HEK293 (cell line): ENCODE measurements around the gene SUMF1.

Source experiments
- CTCF ChIA-PET: fragments of 350-600 bp; formaldehyde crosslinking; extraction: SDS; loops from one replicate; lab custom pipeline; 2021; ENCODE audit warnings: antibody characterized with exemption; lab: Yijun Ruan, JAX
- POLR2A ChIA-PET: fragments of 300-600 bp; formaldehyde crosslinking; extraction: SDS; loops from one replicate; lab custom pipeline; 2020; ENCODE audit warnings: antibody characterized with exemption, inconsistent platforms; lab: Yijun Ruan, JAX
- H3K27ac ChIP-seq: fragments of 200-500 bp; sonication (Bioruptor generic); 2 replicates; pipeline ENCODE4 v1.5.1; 2014; ENCODE audit warnings: low read depth, low read length, control low read depth, inconsistent platforms; ENCODE audit errors: extremely low read depth
- H3K36me3 ChIP-seq, 2 experiments: fragments of 200-500 bp in 1 of 2; sonication (Bioruptor generic) in 1 of 2; 1 replicate in 1 of 2; 2 replicates in 1 of 2; pipeline ENCODE4 v1.5.1; 2014 to 2017; ENCODE audit warnings: inconsistent platforms in 2 of 2, low read length in 2 of 2; ENCODE audit not compliant: control insufficient read depth in 2 of 2, insufficient read depth in 1 of 2
- H3K4me1 ChIP-seq: fragments of 200-500 bp; sonication (Bioruptor generic); 2 replicates; pipeline ENCODE4 v1.5.1; 2014; ENCODE audit warnings: mild to moderate bottlenecking, low read length, inconsistent platforms; ENCODE audit not compliant: control insufficient read depth, insufficient read depth
- H3K4me3 ChIP-seq: 2 replicates; pipeline ENCODE4 v1.5.1; 2011; ENCODE audit warnings: low read depth, mild to moderate bottlenecking, control low read depth, low read length, moderate library complexity
- H3K9me3 ChIP-seq: fragments of 200-500 bp; sonication (Bioruptor generic); 2 replicates; pipeline ENCODE4 v1.5.1; 2014; ENCODE audit warnings: low read depth, low read length, inconsistent platforms; ENCODE audit not compliant: control insufficient read depth, insufficient read depth
- FEZF1 ChIP-seq: fragments of 450-650 bp; formaldehyde crosslinking; IDR thresholded peaks from 2 replicates; pipeline ENCODE4 v1.5.1; 2016; ENCODE audit warnings: missing biosample characterization, missing genetic modification characterization
- HOXC10 ChIP-seq: sonication (generic); formaldehyde crosslinking; IDR thresholded peaks from 2 replicates; pipeline ENCODE4 v1.8.1; 2023; ENCODE audit warnings: mild to moderate bottlenecking, missing genetic modification reagents
- IKZF3 ChIP-seq: fragments of 450-650 bp; IDR thresholded peaks from 2 replicates; pipeline ENCODE4 v1.5.0; 2018; ENCODE audit warnings: missing biosample characterization, mild to moderate bottlenecking, missing genetic modification characterization, moderate library complexity
- RBAK ChIP-seq: fragments of 450-650 bp; formaldehyde crosslinking; IDR thresholded peaks from 2 replicates; pipeline ENCODE4 v1.5.1; 2016; ENCODE audit warnings: missing biosample characterization, missing genetic modification characterization
- ZBTB48 ChIP-seq: fragments of 450-650 bp; formaldehyde crosslinking; IDR thresholded peaks from 2 replicates; pipeline ENCODE4 v1.5.1; 2016; ENCODE audit warnings: missing biosample characterization, missing genetic modification characterization
- ZBTB8A ChIP-seq: fragments of 450-650 bp; formaldehyde crosslinking; IDR thresholded peaks from 2 replicates; pipeline ENCODE4 v1.5.1; 2016; ENCODE audit warnings: missing biosample characterization, missing genetic modification characterization
- ZNF146 ChIP-seq: fragments of 450-650 bp; formaldehyde crosslinking; IDR thresholded peaks from 2 replicates; pipeline ENCODE4 v1.5.1; 2016; ENCODE audit warnings: missing biosample characterization, missing genetic modification characterization
- ZNF155 ChIP-seq: fragments of 450-650 bp; formaldehyde crosslinking; IDR thresholded peaks from 2 replicates; pipeline ENCODE4 v1.5.1; 2016; ENCODE audit warnings: missing biosample characterization, missing genetic modification characterization
- ZNF391 ChIP-seq: fragments of 450-650 bp; formaldehyde crosslinking; IDR thresholded peaks from 2 replicates; pipeline ENCODE4 v1.5.1; 2016; ENCODE audit warnings: low read depth, missing biosample characterization, missing genetic modification characterization, borderline replicate concordance
- ZNF677 ChIP-seq: fragments of 450-650 bp; IDR thresholded peaks from 2 replicates; pipeline ENCODE4 v1.5.0; 2018; ENCODE audit warnings: missing biosample characterization, mild to moderate bottlenecking, missing genetic modification characterization, moderate library complexity
- ZNF707 ChIP-seq: fragments of 450-650 bp; formaldehyde crosslinking; IDR thresholded peaks from 2 replicates; pipeline ENCODE4 v1.5.1; 2016; ENCODE audit warnings: missing biosample characterization, missing genetic modification characterization
- TF ChIP-seq, protein P1 (sequence below): fragments of 450-650 bp; formaldehyde crosslinking; IDR thresholded peaks from 2 replicates; pipeline ENCODE4 v1.5.1; 2017; ENCODE audit warnings: missing biosample characterization, missing genetic modification characterization
- TF ChIP-seq, protein P2 (sequence below): fragments of 450-650 bp; formaldehyde crosslinking; IDR thresholded peaks from 2 replicates; pipeline ENCODE4 v1.5.0; 2017; ENCODE audit warnings: missing biosample characterization, missing genetic modification characterization, borderline replicate concordance
- TF ChIP-seq, protein P3 (sequence below): fragments of 450-650 bp; formaldehyde crosslinking; conservative IDR thresholded peaks from 2 replicates; pipeline ENCODE4 v1.5.1; 2016; ENCODE audit warnings: low read depth, missing biosample characterization, missing genetic modification characterization
- TF ChIP-seq, protein P4 (sequence below): fragments of 450-650 bp; formaldehyde crosslinking; IDR thresholded peaks from 2 replicates; pipeline ENCODE4 v1.5.1; 2016; ENCODE audit warnings: missing biosample characterization, missing genetic modification characterization
- TF ChIP-seq, protein P5 (sequence below): fragments of 450-650 bp; formaldehyde crosslinking; IDR thresholded peaks from 2 replicates; pipeline ENCODE4 v1.5.1; 2016; ENCODE audit warnings: missing biosample characterization, missing genetic modification characterization
- TF ChIP-seq, protein P6 (sequence below): fragments of 450-650 bp; formaldehyde crosslinking; conservative IDR thresholded peaks from 2 replicates; pipeline ENCODE4 v1.5.1; 2016; ENCODE audit warnings: low read depth, missing biosample characterization, missing genetic modification characterization
- TF ChIP-seq, protein P7 (sequence below): fragments of 450-650 bp; formaldehyde crosslinking; IDR thresholded peaks from 2 replicates; pipeline ENCODE4 v1.5.1; 2016; ENCODE audit warnings: missing biosample characterization, missing genetic modification characterization

SUMF1 gene

DNA sequence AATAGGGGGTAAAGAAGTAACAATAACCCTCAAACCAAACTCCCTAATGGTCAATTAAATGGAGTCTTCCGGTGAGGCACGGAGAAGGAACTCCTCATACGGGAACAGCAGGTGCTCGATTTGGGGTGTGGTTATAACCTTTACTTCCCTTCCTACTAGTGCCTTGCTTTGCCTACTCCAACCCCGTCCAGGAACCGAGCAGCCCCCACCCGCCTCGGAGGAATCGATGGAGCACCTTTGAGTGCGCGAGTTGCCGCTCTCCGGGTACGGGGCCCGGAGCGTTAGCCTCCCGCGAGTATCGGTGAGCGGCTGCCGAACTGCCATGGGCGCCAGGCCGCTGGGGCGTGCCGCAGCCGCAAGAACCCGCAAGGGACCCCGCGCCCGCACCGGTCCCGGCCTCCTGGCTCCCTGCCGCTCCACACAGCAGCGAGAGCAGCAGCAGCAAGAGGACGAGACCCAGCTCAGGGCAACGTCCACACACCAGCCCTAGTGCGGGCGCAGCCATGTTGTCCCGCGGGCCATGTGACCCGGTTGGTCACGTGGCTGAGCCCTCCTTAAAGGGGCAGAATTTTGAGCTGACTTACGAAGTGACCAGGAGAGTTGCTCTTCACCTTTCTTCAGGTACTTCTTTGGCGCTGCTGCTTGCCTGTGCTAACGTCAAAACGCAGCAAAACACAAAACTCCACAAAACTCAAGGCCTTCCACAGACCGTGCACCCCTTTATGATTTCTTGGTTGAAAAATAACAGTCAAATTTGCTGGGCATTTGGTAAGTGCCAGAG is at the start of gene SUMF1:
Gene SUMF1 (minus strand): TSS at position 529 of the 781 bp plus-strand sequence. CDS start 24 bp downstream, at position 505.
- POLR2A ChIA-PET = interaction anchor here (0.6 to 3.7 kb wide), 6 partner anchors 23 to 656 kb away, joined by 3 to 56 read pairs (median 4); partner anchors contain the start of gene ITPR1
- CTCF ChIA-PET = no interaction called here
- Histone ChIP-seq H3K9me3 (no peaks in the 10 kb centered on the region), H3K4me1 (no peaks in the 10 kb centered on the region), H3K27ac (no peak within 1 kb of the TSS), H3K4me3 (peak within 1 kb of the TSS; percentile 73), H3K36me3 (no peaks in the 10 kb centered on the region)
- TF ChIP-seq ZNF707 (tag by site-specific recombination) (no peak), ZBTB8A (tag by site-specific recombination) (peak; percentile 66), FEZF1 (tag by site-specific recombination) (0 out of 2 replicates have a peak, but pooled peaks have one; percentile 9), ZNF155 (tag by site-specific recombination) (no peak), ZNF677 (tag by site-specific recombination) (no peak), HOXC10 (CRISPR knock-in tag) (no peak), IKZF3 (tag by site-specific recombination) (no peak), RBAK (tag by site-specific recombination) (no peak), ZNF146 (tag by site-specific recombination) (peak; percentile 56; the same call in 1 of the 2 replicates), ZBTB48 (peak; percentile 36; the same call in 1 of the 2 replicates), ZNF391 (tag by site-specific recombination) (peak; percentile 80; the same call in 1 of the 2 replicates)
- TF ChIP-seq, protein P1, sequence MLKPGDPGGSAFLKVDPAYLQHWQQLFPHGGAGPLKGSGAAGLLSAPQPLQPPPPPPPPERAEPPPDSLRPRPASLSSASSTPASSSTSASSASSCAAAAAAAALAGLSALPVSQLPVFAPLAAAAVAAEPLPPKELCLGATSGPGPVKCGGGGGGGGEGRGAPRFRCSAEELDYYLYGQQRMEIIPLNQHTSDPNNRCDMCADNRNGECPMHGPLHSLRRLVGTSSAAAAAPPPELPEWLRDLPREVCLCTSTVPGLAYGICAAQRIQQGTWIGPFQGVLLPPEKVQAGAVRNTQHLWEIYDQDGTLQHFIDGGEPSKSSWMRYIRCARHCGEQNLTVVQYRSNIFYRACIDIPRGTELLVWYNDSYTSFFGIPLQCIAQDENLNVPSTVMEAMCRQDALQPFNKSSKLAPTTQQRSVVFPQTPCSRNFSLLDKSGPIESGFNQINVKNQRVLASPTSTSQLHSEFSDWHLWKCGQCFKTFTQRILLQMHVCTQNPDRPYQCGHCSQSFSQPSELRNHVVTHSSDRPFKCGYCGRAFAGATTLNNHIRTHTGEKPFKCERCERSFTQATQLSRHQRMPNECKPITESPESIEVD (tag by site-specific recombination) = no peak
- TF ChIP-seq, protein P2, sequence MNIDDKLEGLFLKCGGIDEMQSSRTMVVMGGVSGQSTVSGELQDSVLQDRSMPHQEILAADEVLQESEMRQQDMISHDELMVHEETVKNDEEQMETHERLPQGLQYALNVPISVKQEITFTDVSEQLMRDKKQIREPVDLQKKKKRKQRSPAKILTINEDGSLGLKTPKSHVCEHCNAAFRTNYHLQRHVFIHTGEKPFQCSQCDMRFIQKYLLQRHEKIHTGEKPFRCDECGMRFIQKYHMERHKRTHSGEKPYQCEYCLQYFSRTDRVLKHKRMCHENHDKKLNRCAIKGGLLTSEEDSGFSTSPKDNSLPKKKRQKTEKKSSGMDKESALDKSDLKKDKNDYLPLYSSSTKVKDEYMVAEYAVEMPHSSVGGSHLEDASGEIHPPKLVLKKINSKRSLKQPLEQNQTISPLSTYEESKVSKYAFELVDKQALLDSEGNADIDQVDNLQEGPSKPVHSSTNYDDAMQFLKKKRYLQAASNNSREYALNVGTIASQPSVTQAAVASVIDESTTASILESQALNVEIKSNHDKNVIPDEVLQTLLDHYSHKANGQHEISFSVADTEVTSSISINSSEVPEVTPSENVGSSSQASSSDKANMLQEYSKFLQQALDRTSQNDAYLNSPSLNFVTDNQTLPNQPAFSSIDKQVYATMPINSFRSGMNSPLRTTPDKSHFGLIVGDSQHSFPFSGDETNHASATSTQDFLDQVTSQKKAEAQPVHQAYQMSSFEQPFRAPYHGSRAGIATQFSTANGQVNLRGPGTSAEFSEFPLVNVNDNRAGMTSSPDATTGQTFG (tag by site-specific recombination) = 0 out of 2 replicates have a peak, but pooled peaks have one; percentile 29
- TF ChIP-seq, protein P3, sequence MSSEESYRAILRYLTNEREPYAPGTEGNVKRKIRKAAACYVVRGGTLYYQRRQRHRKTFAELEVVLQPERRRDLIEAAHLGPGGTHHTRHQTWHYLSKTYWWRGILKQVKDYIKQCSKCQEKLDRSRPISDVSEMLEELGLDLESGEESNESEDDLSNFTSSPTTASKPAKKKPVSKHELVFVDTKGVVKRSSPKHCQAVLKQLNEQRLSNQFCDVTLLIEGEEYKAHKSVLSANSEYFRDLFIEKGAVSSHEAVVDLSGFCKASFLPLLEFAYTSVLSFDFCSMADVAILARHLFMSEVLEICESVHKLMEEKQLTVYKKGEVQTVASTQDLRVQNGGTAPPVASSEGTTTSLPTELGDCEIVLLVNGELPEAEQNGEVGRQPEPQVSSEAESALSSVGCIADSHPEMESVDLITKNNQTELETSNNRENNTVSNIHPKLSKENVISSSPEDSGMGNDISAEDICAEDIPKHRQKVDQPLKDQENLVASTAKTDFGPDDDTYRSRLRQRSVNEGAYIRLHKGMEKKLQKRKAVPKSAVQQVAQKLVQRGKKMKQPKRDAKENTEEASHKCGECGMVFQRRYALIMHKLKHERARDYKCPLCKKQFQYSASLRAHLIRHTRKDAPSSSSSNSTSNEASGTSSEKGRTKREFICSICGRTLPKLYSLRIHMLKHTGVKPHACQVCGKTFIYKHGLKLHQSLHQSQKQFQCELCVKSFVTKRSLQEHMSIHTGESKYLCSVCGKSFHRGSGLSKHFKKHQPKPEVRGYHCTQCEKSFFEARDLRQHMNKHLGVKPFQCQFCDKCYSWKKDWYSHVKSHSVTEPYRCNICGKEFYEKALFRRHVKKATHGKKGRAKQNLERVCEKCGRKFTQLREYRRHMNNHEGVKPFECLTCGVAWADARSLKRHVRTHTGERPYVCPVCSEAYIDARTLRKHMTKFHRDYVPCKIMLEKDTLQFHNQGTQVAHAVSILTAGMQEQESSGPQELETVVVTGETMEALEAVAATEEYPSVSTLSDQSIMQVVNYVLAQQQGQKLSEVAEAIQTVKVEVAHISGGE (tag by site-specific recombination) = peak; percentile 45; the same call in 1 of the 2 replicates
- TF ChIP-seq, protein P4, sequence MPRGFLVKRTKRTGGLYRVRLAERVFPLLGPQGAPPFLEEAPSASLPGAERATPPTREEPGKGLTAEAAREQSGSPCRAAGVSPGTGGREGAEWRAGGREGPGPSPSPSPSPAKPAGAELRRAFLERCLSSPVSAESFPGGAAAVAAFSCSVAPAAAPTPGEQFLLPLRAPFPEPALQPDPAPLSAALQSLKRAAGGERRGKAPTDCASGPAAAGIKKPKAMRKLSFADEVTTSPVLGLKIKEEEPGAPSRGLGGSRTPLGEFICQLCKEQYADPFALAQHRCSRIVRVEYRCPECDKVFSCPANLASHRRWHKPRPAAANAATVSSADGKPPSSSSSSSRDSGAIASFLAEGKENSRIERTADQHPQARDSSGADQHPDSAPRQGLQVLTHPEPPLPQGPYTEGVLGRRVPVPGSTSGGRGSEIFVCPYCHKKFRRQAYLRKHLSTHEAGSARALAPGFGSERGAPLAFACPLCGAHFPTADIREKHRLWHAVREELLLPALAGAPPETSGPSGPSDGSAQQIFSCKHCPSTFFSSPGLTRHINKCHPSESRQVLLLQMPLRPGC (tag by site-specific recombination) = peak; percentile 52; the same call in 1 of the 2 replicates
- TF ChIP-seq, protein P5, sequence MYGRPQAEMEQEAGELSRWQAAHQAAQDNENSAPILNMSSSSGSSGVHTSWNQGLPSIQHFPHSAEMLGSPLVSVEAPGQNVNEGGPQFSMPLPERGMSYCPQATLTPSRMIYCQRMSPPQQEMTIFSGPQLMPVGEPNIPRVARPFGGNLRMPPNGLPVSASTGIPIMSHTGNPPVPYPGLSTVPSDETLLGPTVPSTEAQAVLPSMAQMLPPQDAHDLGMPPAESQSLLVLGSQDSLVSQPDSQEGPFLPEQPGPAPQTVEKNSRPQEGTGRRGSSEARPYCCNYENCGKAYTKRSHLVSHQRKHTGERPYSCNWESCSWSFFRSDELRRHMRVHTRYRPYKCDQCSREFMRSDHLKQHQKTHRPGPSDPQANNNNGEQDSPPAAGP = peak; percentile 86
- TF ChIP-seq, protein P6, sequence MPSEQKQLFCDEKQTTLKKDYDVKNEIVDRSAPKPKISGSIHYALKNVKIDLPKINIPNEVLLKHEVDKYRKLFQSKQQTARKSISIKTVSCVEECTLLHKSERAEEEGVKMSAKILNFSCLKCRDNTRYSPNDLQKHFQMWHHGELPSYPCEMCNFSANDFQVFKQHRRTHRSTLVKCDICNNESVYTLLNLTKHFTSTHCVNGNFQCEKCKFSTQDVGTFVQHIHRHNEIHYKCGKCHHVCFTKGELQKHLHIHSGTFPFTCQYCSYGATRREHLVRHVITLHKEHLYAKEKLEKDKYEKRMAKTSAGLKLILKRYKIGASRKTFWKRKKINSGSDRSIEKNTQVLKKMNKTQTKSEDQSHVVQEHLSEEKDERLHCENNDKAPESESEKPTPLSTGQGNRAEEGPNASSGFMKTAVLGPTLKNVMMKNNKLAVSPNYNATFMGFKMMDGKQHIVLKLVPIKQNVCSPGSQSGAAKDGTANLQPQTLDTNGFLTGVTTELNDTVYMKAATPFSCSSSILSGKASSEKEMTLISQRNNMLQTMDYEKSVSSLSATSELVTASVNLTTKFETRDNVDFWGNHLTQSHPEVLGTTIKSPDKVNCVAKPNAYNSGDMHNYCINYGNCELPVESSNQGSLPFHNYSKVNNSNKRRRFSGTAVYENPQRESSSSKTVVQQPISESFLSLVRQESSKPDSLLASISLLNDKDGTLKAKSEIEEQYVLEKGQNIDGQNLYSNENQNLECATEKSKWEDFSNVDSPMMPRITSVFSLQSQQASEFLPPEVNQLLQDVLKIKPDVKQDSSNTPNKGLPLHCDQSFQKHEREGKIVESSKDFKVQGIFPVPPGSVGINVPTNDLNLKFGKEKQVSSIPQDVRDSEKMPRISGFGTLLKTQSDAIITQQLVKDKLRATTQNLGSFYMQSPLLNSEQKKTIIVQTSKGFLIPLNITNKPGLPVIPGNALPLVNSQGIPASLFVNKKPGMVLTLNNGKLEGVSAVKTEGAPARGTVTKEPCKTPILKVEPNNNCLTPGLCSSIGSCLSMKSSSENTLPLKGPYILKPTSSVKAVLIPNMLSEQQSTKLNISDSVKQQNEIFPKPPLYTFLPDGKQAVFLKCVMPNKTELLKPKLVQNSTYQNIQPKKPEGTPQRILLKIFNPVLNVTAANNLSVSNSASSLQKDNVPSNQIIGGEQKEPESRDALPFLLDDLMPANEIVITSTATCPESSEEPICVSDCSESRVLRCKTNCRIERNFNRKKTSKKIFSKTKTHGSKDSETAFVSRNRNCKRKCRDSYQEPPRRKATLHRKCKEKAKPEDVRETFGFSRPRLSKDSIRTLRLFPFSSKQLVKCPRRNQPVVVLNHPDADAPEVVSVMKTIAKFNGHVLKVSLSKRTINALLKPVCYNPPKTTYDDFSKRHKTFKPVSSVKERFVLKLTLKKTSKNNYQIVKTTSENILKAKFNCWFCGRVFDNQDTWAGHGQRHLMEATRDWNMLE = peak; percentile 77
- TF ChIP-seq, protein P7, sequence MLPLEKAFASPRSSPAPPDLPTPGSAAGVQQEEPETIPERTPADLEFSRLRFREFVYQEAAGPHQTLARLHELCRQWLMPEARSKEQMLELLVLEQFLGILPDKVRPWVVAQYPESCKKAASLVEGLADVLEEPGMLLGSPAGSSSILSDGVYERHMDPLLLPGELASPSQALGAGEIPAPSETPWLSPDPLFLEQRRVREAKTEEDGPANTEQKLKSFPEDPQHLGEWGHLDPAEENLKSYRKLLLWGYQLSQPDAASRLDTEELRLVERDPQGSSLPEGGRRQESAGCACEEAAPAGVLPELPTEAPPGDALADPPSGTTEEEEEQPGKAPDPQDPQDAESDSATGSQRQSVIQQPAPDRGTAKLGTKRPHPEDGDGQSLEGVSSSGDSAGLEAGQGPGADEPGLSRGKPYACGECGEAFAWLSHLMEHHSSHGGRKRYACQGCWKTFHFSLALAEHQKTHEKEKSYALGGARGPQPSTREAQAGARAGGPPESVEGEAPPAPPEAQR (tag by site-specific recombination) = peak; percentile 57; the same call in 1 of the 2 replicates
